NCI-H446 (cell line): Measurements from ENCODE around the gene CD3D.

Experiments used
- DNase-seq, 2 experiments: peaks; one replicate each; lab custom pipeline; 2025; lab: John Stamatoyannopoulos, UW

The CD3D gene

DNA sequence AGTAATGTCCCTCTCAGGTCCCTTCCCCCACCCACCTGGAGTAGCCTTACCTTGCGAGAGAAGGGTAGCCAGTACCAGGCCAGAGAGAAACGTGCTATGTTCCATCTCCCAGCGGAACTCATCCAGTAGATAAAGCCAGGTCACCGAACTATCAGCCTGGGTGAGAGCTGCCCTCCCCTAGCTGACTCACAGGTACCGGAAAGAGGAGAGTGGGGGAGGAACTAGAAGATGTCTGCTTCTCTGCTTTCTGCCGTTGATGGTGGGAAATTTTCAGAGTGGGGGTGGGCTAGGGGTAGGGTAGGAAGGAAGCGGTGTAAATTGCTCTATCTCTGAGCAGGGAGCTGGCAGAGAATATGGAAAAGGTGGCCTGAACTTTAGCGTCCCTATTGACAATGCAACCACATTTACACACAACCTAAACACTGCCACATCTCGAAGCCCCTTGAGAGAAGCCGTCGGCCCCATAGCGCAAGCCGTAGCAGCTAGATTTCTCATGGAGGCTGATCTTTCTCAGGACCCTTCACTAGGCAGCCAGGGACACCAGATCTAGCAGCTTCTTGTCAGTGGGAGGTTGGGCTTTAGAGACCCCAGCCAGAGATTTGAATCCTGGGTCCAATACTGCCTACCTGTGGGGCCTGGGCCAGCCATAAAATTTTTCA, at the start of gene CD3D:
Gene CD3D, minus strand, starts transcription at position 203 of the 659 bp plus-strand sequence. Its CDS starts 98 bp downstream, at position 105.
- no peak for DNase-seq

DNA sequence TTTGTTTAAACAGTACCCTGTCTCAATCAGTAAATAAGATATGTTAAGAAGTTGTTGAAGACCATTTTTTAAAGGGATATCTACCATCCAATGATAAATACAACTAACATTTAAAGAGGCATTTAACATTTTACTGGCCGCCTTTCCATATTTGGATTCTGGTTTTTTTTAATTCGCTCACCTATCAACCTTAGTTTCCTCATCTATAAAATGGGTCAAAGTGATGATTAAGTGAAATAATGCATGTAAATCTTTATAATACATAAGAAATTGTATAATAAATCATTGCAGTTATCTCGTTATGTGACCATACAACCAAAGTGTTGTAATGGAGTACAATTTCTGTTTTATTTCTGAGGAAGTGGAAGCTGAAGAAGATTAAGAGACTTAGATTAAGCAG, 41.2 kb upstream of the CD3D start:
- DNase-seq, result no peak

DNA sequence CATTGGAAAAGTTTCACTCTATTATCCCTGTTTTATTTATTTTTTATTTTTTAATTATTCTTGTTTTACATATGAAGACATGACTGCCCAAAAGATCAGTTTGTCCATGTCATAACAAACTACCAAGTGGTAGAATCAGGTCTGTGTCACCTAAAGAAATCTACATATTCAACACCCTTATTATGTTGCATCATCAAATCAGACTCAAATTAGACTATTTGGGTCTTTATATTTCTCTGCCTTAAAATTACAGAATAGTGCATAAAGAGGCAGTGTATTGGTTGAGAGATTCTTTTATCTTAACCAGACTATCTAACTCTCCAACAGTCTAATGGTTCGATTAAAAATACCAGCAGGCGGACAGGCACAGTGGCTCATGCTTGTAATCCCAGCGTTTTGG, 40.4 kb upstream of the CD3D start:
- DNase-seq, result no peak

DNA sequence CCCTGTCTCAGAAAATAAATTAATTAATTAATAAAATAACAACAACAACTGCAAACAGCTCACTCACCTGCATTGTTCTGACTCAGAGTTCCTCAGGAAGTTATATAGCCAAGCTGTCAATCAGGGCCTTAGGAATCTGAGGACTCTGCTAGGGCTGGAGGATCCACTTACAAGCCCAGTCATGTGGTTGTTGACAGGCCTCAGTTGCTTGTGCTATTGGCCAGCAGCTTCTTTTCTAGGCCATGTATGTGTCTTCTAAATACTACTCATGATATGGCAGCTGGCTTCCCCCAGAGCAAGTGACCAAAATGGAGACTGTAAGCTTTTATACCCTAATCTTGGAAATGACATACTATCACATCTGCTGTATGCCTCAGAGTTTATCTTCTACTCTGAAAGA, 38.1 kb upstream of the CD3D start:
- DNase-seq, result no peak

DNA sequence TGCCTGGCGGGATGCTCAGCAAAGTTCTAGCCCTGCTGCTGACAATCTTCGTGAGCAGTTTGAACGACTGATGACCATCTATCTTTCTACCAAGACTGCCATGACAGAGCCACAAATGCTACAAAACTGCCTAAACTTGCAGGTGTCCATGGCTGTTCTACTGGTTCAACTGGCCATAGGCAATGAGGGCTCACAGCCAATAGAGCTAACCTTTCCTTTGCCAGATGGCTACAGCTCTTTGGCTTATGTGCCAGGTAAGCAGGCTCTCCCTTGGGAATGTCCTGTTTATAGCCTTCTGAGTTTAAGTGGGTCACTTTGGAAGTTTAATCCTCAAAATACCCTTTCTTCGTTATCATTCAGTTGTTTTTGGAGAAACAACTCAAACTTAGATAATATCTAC, 37.0 kb upstream of the CD3D start:
- DNase-seq, result no peak

DNA sequence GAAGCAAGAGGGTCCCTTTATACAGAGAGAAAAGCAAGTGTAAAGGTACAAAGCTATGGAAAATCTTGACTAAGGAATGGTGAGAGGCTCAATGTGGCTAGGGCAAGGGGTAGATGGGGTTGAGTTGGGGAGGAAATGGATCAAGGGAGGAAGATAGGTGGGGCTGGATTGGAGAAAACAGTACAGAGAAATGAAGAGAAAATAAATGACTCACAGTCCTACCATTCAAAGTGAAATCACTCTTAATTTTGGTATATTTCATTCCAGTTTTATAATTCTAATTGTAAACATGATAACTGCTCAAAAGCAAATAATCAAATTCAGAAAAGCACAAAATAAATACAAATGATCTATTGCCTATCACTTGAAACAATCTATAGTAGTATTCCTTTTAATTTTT, 33.5 kb upstream of the CD3D start:
- DNase-seq, result no peak

DNA sequence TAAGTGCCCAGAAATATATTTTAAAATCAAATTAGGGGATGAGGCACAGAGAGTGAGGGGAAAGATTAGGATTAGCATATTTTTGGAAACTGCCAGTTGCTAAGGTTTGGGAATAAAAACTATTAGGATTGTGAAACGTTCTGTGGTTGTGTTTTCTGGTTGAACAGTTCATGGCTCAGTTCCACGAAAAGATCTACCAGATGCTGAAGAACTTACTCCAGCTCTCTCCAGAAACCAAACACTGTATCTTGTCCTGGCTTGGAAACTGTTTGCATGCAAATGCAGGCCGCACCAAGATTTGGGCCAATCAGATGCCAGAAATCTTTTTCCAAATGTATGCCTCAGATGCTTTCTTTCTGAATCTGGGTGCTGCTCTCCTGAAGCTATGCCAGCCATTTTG, 32.2 kb upstream of the CD3D start:
- DNase-seq, result no peak

DNA sequence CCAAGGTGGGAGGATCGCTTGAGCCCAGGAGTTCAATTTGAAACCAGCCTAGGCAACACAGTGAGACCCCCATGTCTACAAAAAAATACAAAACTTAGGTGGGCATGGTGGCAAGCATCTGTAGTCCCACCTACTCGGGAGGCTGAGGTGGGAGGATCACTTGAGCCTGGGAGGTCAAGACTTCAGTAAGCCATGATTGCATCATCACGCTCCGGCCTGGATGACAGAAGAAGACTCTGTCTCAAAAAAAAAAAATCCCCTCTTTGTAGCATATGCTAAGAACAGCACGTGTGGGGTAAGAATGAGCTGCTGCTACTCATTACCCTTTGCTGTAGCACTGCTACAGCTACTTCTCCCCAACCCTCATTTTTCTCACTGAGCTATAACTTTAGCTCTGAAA, 31.4 kb upstream of the CD3D start:
- no peak for DNase-seq

DNA sequence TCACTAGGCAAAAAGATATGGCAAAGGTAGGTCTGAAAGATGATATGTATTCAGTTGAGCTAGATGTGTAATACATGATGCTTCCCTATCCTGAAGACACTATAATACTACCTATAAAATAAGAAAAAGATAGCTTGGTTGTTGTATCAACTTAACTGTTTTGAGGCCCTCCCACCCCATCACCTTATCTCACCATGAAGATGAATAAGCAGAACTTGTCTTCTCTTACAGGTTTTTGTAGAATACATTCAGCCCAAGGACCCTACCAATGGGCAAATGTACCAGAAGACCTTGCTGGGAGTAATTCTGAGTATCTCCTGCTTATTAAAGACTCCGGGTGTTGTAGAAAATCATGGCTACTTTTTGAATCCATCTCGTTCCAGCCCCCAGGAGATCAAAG, 30.8 kb upstream of the CD3D start:
- no peak for DNase-seq

DNA sequence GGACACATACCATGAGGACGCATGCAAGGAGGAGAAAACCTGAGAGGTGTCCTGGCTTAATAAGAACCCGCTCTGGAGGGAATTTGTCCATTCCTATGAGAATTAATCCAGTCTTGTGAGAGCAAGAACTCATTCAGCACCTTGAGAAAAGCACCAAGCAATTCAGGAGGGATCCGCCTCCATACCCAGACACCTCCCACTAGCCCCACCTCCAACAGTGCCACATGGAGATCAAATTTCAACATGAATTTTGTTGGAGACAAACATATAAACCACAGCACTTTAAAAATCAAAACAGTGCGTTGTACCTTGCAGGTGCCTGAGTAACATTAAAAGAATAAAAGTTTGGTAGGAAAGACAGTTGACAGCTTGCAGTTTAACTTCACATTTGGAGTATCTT, 28.3 kb upstream of the CD3D start:
- no peak for DNase-seq

DNA sequence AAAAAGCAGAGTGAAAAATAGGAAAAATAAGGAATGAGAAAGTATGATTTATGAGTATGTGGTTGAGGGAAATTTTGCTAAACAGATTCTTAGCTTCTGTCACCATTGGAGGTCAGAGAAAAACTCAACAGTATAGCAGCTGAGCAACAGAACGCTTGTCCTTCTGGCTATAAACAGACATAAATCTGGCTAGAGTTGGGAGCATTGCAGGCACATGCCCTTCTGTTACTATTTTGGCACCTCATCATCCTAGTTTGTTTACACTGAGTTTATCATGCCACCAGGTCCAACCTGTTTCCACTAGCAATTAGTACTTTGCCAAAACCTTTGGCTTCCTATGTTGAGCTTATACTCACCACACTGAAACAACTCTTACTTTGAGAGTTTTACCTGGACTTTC, 23.8 kb upstream of the CD3D start:
- no peak for DNase-seq

DNA sequence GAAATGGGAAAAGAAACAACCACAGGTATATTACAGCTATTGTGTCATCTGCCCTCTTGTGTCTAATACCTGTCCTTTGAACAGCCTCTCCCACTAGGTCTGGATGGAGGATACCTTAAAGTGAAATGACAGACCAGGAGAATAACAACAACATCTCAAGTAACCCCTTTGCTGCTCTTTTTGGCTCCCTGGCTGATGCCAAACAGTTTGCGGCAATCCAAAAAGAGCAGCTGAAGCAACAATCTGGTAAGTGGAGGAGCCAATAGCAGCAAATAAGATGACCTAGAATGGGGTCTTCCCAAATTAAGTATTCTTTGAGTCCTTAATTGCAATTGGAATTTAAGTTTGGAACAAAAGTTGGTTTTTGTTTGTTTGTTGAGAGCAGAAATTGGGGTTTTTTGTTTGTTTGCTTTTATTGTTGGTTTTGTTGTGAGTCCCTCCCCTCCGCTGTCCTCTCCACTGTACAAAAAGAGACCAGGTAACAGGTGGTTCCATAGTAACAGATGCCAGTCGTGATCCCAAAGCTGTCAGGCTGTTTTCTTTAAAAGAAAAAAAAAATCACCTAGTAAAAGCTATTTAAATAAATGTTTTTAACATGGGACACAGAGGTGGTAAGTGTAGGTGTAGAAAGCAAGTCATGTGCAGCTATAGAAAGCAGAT, 22.6 kb upstream of the CD3D start:
- no peak for DNase-seq

DNA sequence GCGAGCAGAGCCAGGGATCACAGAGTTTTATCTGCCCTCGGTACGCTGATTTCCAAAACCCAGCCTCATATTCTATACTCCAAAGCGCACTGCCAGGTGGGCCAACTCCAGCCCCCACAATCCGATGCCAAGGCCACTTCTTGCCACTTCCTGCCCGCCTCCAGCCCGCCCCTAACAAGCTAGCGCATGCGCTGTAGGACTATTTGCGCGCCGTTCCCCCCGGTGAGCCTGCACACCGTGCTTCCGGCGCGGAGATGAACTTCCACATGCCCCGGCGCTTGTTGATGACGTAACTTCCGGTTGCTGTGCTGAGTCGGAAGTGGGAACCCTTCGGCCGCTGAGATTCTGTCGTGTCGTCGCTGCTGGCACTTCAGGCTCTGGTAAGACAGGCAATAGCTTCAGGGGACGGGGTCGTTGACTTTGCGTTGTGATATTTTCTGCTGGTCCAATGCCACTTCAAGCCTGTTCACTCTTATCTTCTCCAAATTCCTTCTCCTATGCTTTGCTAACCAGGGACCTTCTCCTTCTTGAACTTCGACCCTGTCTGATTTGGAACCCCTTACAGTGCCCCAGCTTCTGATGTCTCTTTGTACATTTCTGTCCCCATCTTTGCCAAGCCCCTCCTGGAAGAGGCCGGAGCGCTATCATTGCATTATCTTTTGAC, 16.9 kb upstream of the CD3D start, which contains the start of gene UBE4A:
Gene UBE4A, plus strand, starts transcription at position 306 of the 664 bp plus-strand sequence. CDS start 5,481 bp downstream, outside the sequence.
- peak; percentile 96 to 98 for DNase-seq

DNA sequence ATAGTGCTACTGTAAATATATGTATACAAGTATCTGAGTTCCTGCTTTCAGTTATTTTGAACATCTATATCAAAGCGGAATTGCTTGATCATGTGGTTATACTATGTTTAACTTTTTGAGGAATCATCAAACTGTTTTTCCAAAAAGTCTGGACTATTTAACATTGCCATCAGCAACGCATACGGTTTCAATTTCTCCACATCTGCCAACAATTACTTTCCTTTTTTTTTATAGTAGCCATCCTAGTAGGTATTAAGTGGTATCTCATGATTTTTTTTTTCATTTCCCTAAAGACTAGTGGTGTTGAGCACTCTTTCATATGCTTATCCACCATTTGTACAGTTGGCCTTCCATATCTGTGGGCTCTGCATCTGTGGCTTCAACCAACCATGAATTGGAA, 15.6 kb upstream of the CD3D start:
- DNase-seq, result no peak

DNA sequence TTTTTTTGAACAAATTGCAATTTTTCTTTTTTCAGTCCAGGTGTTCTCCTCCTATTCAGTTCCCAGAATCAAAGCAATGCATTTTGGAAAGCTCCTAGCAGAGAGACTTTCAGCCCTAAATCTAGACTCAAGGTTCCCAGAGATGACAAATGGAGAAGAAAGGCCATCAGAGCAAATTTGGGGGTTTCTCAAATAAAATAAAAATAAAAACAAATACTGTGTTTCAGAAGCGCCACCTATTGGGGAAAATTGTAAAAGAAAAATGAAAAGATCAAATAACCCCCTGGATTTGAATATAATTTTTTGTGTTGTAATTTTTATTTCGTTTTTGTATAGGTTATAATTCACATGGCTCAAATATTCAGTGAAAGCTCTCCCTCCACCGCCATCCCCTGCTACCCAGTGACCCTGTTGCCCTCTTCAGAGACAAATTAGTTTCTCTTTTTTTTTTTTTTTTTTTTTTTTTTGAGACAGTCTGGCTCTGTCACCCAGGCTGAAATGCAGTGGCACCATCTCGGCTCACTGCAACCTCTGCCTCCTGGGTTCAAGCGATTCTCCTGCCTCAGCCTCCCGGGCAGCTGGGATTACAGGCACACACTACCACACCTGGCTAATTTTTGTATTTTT, 10.7 kb upstream of the CD3D start:
- DNase-seq, result peak in 1 of 2 experiments; percentile 21

DNA sequence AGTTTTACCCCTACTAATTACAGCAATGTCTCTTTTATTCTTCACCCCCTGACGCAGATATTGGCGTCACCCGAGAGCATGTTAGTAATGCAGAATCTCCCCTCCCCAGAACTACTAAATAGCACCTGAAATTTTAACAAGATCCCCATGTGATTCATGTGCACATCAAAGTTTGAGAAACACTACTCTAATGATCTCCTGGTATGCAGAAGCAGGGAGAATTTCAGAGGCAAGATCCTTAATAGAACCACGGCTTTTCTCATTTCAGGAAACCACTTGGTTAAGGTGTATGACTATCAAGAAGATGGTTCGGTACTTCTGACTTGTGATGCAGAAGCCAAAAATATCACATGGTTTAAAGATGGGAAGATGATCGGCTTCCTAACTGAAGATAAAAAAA, 7.0 kb upstream of the CD3D start:
- DNase-seq, result no peak

DNA sequence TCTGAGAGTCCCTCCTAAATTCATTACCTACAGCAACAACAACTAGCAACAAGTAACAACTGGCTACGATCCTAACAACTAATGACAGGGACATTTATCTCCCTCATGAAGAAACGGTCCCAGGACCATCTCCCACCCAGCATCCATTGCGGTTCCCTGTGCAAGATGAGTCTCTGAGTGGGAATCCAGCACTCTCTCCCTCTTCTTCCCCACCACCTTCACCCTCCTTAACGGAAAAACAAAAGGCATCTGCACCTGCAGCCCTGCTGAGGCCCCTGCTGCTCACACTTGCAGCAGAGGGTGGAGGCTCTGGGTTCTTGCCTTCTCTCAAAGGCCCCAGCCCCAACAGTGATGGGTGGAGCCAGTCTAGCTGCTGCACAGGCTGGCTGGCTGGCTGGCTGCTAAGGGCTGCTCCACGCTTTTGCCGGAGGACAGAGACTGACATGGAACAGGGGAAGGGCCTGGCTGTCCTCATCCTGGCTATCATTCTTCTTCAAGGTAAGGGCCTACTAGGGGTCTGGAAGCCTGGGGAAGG, 1.5 kb upstream of the CD3D start, which contains the start of gene CD3G:
Gene CD3G, plus strand, starts transcription at position 364 of the 535 bp plus-strand sequence. Its CDS starts 80 bp downstream, at position 444.
- DNase-seq, result no peak

DNA sequence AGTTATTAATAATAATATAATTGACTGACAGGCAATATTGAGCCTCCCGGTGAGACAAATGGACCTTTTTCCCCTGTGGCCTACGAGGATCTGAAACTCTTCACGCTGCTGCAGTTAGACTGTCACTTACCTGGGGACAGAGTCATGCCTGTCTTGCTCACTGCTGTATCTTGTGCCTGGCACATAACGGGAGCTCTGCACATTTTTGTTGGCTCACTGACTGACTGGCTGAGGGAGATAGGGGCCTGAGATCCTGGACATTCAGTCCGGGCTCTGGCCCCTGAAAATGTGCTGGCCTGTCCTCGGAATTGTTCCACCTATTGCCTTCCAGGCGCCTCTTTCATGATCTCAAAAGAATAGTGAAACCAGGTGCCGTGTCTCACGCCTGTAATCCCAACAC, 743 bp upstream of the CD3D start:
- DNase-seq, result no peak

DNA sequence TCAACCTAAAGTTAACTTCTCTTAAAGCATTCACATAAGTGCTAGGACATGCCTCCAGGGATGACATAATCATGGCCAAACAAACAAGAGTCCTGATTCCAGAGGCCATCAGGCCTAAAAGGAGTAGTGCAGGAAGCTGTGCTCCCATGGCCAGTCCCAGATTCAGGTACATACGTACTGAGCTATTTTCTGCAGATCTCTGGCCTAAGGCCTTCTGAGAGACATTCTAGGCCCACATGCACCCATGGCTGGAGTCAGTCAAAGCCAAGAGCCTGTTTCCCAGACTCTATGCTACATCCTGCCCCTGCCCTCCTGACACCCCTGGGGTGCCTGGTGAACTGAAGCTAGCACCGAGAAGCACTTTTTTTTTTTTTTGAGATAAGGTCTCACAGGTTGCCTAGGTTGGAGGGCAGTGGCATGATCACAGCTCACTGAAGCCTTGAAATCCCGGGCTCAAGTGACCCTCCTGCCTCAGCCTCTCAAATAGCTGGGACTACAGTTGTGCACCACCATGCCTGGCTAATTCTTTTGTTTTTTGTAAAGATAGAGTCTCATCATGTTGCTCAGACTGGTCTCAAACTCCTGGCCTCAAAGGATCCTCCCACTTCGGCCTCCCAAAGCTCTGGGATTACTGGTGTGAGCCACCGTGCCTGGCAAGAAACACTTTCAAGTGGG, 553 bp downstream of the CD3D start:
- no peak for DNase-seq

DNA sequence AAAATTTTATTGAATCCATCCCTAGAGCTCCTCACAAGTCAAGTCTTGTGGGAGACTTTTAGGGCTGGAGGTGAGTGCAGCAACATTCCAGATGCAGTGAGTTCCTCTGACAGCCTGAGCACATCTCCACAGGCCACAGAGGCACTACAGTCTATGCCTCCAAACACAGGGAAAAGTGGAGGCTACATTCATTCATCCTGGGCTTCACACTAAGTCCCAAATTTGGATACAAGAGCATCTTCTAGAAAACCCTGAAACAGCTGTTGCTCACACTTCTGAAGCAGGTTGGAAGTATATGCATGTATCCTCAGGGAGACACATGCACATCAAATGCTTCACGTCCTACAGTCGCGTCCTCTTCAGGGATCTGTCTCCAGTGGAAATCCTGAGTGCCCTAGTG, 1.2 kb downstream of the CD3D start:
- DNase-seq, result no peak

DNA sequence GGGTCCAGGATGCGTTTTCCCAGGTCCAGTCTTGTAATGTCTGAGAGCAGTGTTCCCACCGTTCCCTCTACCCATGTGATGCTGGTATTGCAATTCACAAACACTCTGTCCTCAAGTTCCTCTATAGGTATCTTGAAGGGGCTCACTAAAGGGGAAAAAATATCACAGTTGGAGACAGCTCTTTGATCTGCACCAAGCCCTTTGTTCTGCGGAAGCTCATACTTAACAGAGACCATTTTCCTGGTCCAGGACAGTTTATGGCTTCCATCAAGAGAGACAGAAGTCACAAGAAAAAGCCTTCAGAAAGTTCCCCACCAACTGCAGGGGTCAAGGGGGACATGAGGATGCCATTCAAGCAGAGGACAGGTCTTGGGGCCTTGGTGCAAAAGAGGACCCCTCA, 2.1 kb downstream of the CD3D start:
- no peak for DNase-seq
